Right lobe of liver (tissue), 6 donors: ENCODE data around the gene SLC26A11. TPM values are rescaled to one million over a fixed set of nuclear protein-coding genes. Genes with fewer than 3 reads are reported as not detected.
A peak's percentile ranks its signal among the peaks of the same experiment; 100 is the strongest.

Experiments used
- ATAC-seq, 4 donors: fragments of 200-7000 bp; cut with Tn5 transposase; one replicate each; pipeline ENCODE4 v1.9.1; 2020; ENCODE audit warnings: mild to moderate bottlenecking in 4 of 4, moderate library complexity in 4 of 4
- DNase-seq, 3 donors: peaks; one replicate each; pipeline ENCODE4 v3.0.0-alpha.2; 2020
- H3K27ac ChIP-seq, 3 donors: fragments of 200-600 bp; one replicate each; pipeline ENCODE4 v1.8.0; 2022
- H3K27me3 ChIP-seq, 2 donors: fragments of 200-600 bp; one replicate each; pipeline ENCODE4 v1.8.0; 2022
- H3K36me3 ChIP-seq, 4 donors: fragments of 200-600 bp; sonication (generic) in 1 of 4; one replicate each; pipeline versions ENCODE4 v1.5.1 to v1.8.0; 2017 to 2022; ENCODE audit warnings: control low read depth in 1 of 4
- H3K4me1 ChIP-seq, 4 donors: fragments of 200-600 bp; sonication (generic) in 1 of 4; one replicate each; pipeline versions ENCODE4 v1.5.1 to v1.8.0; 2017 to 2022; ENCODE audit warnings: control low read depth in 1 of 4
- H3K4me3 ChIP-seq, 3 donors: fragments of 200-600 bp; one replicate each; pipeline ENCODE4 v1.8.0; 2022
- H3K9me3 ChIP-seq, 4 donors: fragments of 200-600 bp; sonication (generic) in 1 of 4; one replicate each; pipeline versions ENCODE4 v1.5.1 to v1.8.0; 2017 to 2022; ENCODE audit warnings: control low read depth in 1 of 4
- CTCF ChIP-seq, 4 donors: fragments of 200-600 bp in 3 of 4; fragments of 450-650 bp in 1 of 4; IDR thresholded peaks; one replicate each; pipeline versions ENCODE4 v1.5.1 to v1.8.0; 2016 to 2022; ENCODE audit warnings: antibody characterized with exemption in 4 of 4, mild to moderate bottlenecking in 2 of 4
- POLR2A ChIP-seq: fragments of 450-650 bp; IDR thresholded peaks from one replicate; pipeline ENCODE4 v1.6.1; 2017; ENCODE audit warnings: antibody characterized with exemption, mild to moderate bottlenecking
- WGBS: methylation state at CpG from one replicate; pipeline ENCODE4 v1.1.6; 2018; ENCODE audit warnings: low coverage, low lambda C conversion rate; ENCODE audit not compliant: insufficient coverage; ENCODE audit errors: missing lambda C conversion rate; 5-methylcytosine and 5-hydroxymethylcytosine counted together
- intact Hi-C, 2 donors: fragments of 100-400 bp; cut with DNase I; formaldehyde crosslinking; loops; one replicate each; pipeline versions ENCODE4 v1.11.2 to v1.14.1; 2022
- total RNA-seq, 6 experiments: library from RNA; depleted of rRNA in 2 of 6; stranded (reverse); fragments of >200 nt in 2 of 6; fragmentation: NEBNext Ultra II Directional in 3 of 6; extraction: Animal tissue kit (Norgen Biotek cat#: 25700) in 3 of 6; gene quantifications; one replicate each; pipeline versions ENCODE4 v1.1.0 to v1.2.4, GENCODE V29; 2016 to 2023
- donor health status: DM: no; HTN: yes; CAD: no.
- donor health status: DM: no; HTN: no; CAD: no.
- donor health status: DM: no; HTN: no; CAD: no.
- donor health status: DM: no; HTN: yes; CAD: no.
- donor health status: DM: no; HTN: yes; CAD: no.

Gene SLC26A11
- total RNA-seq, 6 experiments from 2014 or later, result 5.8 to 9.8 (median 6.5) TPM

DNA sequence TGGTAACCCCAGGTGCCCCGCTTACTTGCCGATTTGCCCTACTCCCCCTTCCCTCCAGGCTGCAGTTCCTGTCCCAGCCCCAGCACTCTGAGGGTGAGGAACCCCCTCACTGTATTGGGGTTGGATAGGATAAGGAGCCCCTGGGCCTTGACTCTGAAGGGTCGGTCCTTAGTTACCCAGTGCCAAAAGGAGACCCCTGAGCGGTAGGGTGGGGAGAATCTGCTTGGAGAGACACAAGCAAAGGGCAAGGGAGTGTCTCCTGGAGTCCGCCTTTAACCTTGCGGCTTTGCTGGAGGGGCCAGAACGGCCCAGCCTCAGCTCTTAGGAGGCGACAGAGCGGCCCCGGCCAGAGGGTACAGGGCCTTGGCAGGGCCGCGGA is 37.4 kb upstream of the SLC26A11 start:
- Histone ChIP-seq H3K4me3 (no peak overlapping the region), H3K27me3 (no peaks in the 10 kb centered on the region), H3K27ac (no peak overlapping the region), H3K4me1 (no peaks in the 10 kb centered on the region), H3K9me3 (no peaks in the 10 kb centered on the region), H3K36me3 (no peaks in the 10 kb centered on the region)
- 87% methylated on average over 3 of the region's 12 CpGs for WGBS
- DNase-seq (no peak), ATAC-seq (no peak)
- TF ChIP-seq CTCF (IDR thresholded peaks at IDR 0.05), result no peak
- TF ChIP-seq POLR2A, result no peak
- intact Hi-C loops, result no loop called here

GRCh38 chr17:80183581-80184422 is 36.4 kb upstream of the SLC26A11 start:
- H3K27ac ChIP-seq, result no peak overlapping the region
- no peak for DNase-seq
- no peaks in the 10 kb centered on the region for H3K9me3 ChIP-seq
- intact Hi-C loops, result no loop called here
- H3K4me3 ChIP-seq, result no peak overlapping the region
- no peaks in the 10 kb centered on the region for H3K27me3 ChIP-seq
- no peaks in the 10 kb centered on the region for H3K4me1 ChIP-seq
- TF ChIP-seq CTCF (IDR thresholded peaks at IDR 0.05), result no peak
- no peak for TF ChIP-seq POLR2A
- H3K36me3 ChIP-seq, result no peaks in the 10 kb centered on the region
- 55% methylated on average over 5 of the region's 26 CpGs for WGBS
- ATAC-seq, result no peak

DNA sequence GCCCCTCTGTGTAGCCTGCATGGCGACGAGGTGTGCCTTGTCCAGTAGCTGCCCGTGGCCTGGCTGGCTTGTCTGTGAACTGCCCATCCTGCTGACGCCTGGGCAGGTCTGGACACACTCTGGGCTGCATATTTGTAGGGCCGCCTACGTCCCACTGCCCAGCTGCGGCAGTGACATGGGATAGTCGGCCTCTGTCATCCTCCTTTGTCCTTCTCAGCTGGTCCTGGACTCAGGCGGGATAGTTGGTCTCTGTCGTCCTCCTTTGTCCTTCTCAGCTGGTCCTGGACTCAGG is 35.9 kb upstream of the SLC26A11 start:
- Histone ChIP-seq H3K36me3 (no peaks in the 10 kb centered on the region), H3K9me3 (no peaks in the 10 kb centered on the region), H3K4me1 (no peaks in the 10 kb centered on the region), H3K4me3 (no peak overlapping the region), H3K27ac (no peak overlapping the region), H3K27me3 (no peaks in the 10 kb centered on the region)
- intact Hi-C loops, result no loop called here
- TF ChIP-seq CTCF (IDR thresholded peaks at IDR 0.05), result no peak
- TF ChIP-seq POLR2A, result no peak
- DNase-seq, result no peak
- WGBS, result 74% methylated on average over 4 of the region's 10 CpGs
- peak in 1 of 4 donors; percentile 7 for ATAC-seq

- no peaks in the 10 kb centered on the region for H3K36me3 ChIP-seq
- no peaks in the 10 kb centered on the region for H3K9me3 ChIP-seq
- H3K27me3 ChIP-seq, result no peaks in the 10 kb centered on the region
- no peak overlapping the region for H3K4me3 ChIP-seq
- no peaks in the 10 kb centered on the region for H3K4me1 ChIP-seq
- WGBS, result 84% methylated on average over 7 of the region's 9 CpGs
- intact Hi-C loops, result no loop called here
- ATAC-seq (no peak), DNase-seq (no peak)
- no peak overlapping the region for H3K27ac ChIP-seq
- TF ChIP-seq CTCF (IDR thresholded peaks at IDR 0.05), result no peak
- no peak for TF ChIP-seq POLR2A
These were observed 34.3 kb upstream of the SLC26A11 start for GRCh38 chr17:80185968-80186367.
